Ascending aorta (tissue), 2 donors: ENCODE measurements around the gene CAMLG. TPM values are rescaled to one million over a fixed set of nuclear protein-coding genes. Genes with fewer than 3 reads are reported as not detected.

ENCODE experiments used
- DNase-seq, 2 donors: peaks; one replicate each; pipeline ENCODE4 v3.0.0-alpha.2; 2019; ENCODE audit warnings: low spot score in 2 of 2
- H3K27ac ChIP-seq, 2 donors: fragments of 200-600 bp; sonication (generic); one replicate each; pipeline ENCODE4 v1.5.1; 2016 to 2017; ENCODE audit warnings: mild to moderate bottlenecking in 1 of 2
- H3K27me3 ChIP-seq: fragments of 200-600 bp; sonication (generic); one replicate; pipeline ENCODE4 v1.5.1; 2017
- H3K36me3 ChIP-seq, 2 donors: fragments of 200-600 bp; sonication (generic); one replicate each; pipeline ENCODE4 v1.5.1; 2016
- H3K4me1 ChIP-seq, 2 donors: fragments of 200-600 bp; sonication (generic); one replicate each; pipeline ENCODE4 v1.5.1; 2016 to 2017; ENCODE audit warnings: mild to moderate bottlenecking in 1 of 2
- H3K4me3 ChIP-seq, 2 donors: fragments of 200-600 bp; sonication (generic); one replicate each; pipeline ENCODE4 v1.5.1; 2016 to 2017; ENCODE audit warnings: mild to moderate bottlenecking in 1 of 2
- H3K9me3 ChIP-seq, 2 donors: fragments of 200-600 bp; sonication (generic); one replicate each; pipeline ENCODE4 v1.5.1; 2016
- CTCF ChIP-seq, 3 experiments: fragments of 200-600 bp in 2 of 3; fragments of 450-650 bp in 1 of 3; sonication (generic) in 2 of 3; IDR thresholded peaks; one replicate each; pipeline ENCODE4 v1.5.1; 2016 to 2019; ENCODE audit warnings: antibody characterized with exemption in 3 of 3, mild to moderate bottlenecking in 1 of 3, moderate library complexity in 1 of 3
- intact Hi-C: fragments of 100-400 bp; cut with DNase I; formaldehyde crosslinking; loops from one replicate; pipeline ENCODE4 v1.15.1; 2023
- total RNA-seq: library from RNA; depleted of rRNA; stranded (reverse); fragments of >200 nt; gene quantifications from one replicate; pipeline ENCODE4 v1.1.0, GENCODE V29; 2016

The CAMLG gene
- total RNA-seq, 1 donor from 2014 or later = 12.6 TPM

GRCh38 chr5:134787692-134788091 lies 49.3 kb downstream of the CAMLG start:
- Histone ChIP-seq H3K27me3 (no peaks in the 10 kb centered on the region), H3K4me3 (no peak overlapping the region), H3K9me3 (no peaks in the 10 kb centered on the region), H3K36me3 (peaks cover 70 to 73% of the 10 kb centered on the region in 2 donors), H3K27ac (no peak overlapping the region), H3K4me1 (no peaks in the 10 kb centered on the region)
- no peak for TF ChIP-seq CTCF (IDR thresholded peaks at IDR 0.05)
- intact Hi-C loops = no loop called here
- DNase-seq = no peak

- no peaks in the 10 kb centered on the region for H3K4me1 ChIP-seq
- intact Hi-C loops = no loop called here
- no peaks in the 10 kb centered on the region for H3K9me3 ChIP-seq
- no peak for DNase-seq
- no peaks in the 10 kb centered on the region for H3K27me3 ChIP-seq
- peaks cover 64 to 82% of the 10 kb centered on the region in 2 donors for H3K36me3 ChIP-seq
- no peak for TF ChIP-seq CTCF (IDR thresholded peaks at IDR 0.05)
- H3K4me3 ChIP-seq = no peak overlapping the region
- no peak overlapping the region for H3K27ac ChIP-seq
These were observed 53.2 kb downstream of the CAMLG start for GRCh38 chr5:134791580-134791979.

- no peak overlapping the region for H3K4me3 ChIP-seq
- no peaks in the 10 kb centered on the region for H3K4me1 ChIP-seq
- H3K27me3 ChIP-seq = no peaks in the 10 kb centered on the region
- peaks cover 68 to 79% of the 10 kb centered on the region in 2 donors for H3K36me3 ChIP-seq
- DNase-seq = no peak
- no peak overlapping the region for H3K27ac ChIP-seq
- H3K9me3 ChIP-seq = no peaks in the 10 kb centered on the region
- TF ChIP-seq CTCF (IDR thresholded peaks at IDR 0.05) = no peak
- intact Hi-C loops = no loop called here
These were observed 53.9 kb downstream of the CAMLG start for GRCh38 chr5:134792286-134792685.

- no peak overlapping the region for H3K27ac ChIP-seq
- intact Hi-C loops = no loop called here
- H3K27me3 ChIP-seq = no peaks in the 10 kb centered on the region
- no peaks in the 10 kb centered on the region for H3K9me3 ChIP-seq
- TF ChIP-seq CTCF (IDR thresholded peaks at IDR 0.05) = no peak
- H3K36me3 ChIP-seq = peaks cover 70 to 85% of the 10 kb centered on the region in 2 donors
- no peak overlapping the region for H3K4me3 ChIP-seq
- H3K4me1 ChIP-seq = no peaks in the 10 kb centered on the region
- DNase-seq = no peak
These were observed 54.8 kb downstream of the CAMLG start for GRCh38 chr5:134793111-134793510.

- Histone ChIP-seq H3K27ac (no peak overlapping the region), H3K9me3 (no peaks in the 10 kb centered on the region), H3K4me1 (no peaks in the 10 kb centered on the region), H3K27me3 (no peaks in the 10 kb centered on the region), H3K4me3 (no peak overlapping the region), H3K36me3 (peaks cover 64 to 85% of the 10 kb centered on the region in 2 donors)
- TF ChIP-seq CTCF (IDR thresholded peaks at IDR 0.05) = no peak
- intact Hi-C loops = no loop called here
- no peak for DNase-seq
These were observed 55.7 kb downstream of the CAMLG start for GRCh38 chr5:134794082-134794481.

GRCh38 chr5:134794819-134795218 lies 56.5 kb downstream of the CAMLG start:
- Histone ChIP-seq H3K27ac (no peak overlapping the region), H3K27me3 (no peaks in the 10 kb centered on the region), H3K9me3 (no peaks in the 10 kb centered on the region), H3K4me1 (no peaks in the 10 kb centered on the region), H3K36me3 (peaks cover 66 to 90% of the 10 kb centered on the region in 2 donors), H3K4me3 (no peak overlapping the region)
- intact Hi-C loops = no loop called here
- no peak for TF ChIP-seq CTCF (IDR thresholded peaks at IDR 0.05)
- DNase-seq = no peak
